Measurements from ENCODE around the gene EFNA3.

EFNA3 gene, protein sequence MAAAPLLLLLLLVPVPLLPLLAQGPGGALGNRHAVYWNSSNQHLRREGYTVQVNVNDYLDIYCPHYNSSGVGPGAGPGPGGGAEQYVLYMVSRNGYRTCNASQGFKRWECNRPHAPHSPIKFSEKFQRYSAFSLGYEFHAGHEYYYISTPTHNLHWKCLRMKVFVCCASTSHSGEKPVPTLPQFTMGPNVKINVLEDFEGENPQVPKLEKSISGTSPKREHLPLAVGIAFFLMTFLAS

DNA sequence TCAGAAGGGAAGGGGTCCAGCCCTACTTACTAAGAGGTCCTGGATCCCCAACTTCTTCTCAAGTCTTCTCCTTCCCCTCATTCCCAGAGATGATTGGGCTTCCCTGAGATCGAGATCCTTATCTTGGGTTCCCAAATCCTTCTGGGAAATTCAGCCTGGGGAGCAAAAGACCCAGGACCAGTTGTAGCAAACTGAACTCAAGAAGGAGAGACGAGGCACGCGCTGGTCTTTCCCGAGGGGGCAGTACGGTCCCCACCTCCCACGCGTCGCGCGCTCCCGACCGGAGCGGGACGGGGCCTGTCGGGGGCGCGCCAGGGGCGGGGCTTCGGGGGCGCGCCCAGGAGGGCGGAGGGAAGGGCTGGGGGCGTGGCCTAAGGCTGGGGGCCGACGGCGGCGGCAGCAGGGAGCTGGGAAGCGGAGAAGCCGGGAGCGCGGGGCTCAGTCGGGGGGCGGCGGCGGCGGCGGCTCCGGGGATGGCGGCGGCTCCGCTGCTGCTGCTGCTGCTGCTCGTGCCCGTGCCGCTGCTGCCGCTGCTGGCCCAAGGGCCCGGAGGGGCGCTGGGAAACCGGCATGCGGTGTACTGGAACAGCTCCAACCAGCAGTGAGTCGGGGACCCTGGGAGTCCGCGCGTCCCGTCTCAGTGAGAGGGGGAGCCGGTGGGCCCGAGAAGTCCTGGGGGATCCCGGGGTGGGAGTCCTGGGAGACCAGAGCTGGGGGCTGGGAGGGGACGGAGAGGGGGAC is at the start of gene EFNA3:
TSS of gene EFNA3 (plus strand) at position 369 of the 741 bp plus-strand sequence. CDS start at position 474, 105 bp downstream.
- DNase-seq = peak; percentile 58

DNA sequence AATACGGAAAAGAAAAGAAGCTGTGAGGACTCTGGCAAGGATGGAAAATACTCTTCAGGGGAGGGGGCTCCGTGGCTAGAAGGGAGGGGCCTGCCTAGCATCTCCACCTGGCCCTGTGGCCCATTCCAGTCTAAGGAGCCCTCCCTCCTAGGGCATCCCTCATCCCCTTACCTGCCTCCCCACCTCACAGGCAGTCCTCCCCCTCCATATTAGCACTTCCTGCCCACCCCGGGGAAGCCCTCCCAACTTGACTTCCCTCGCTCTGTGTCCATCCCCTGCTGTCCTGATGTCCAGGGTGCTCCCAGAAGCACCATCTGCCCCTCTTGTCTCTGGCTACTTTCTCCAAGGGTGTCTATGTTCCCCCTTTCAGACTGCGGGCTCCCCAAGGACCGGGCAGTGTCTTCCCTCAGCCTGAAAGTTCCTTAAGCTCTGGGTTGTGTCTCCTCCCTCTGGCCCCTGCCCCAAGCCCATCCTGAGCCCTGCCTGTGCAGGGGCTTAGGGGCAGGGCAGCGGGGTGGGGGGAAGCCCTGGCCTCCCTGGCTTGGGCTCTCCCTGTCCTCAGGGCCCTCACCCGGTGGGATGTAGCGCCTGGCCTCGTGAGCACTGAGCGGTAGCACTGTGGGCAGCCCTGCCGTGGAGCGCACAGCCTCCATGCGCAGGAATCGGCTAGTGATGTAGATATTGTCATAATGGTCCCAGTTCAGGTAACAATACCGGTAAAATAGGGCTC is 49.0 kb upstream of the EFNA3 start:
- DNase-seq = no peak

DNA sequence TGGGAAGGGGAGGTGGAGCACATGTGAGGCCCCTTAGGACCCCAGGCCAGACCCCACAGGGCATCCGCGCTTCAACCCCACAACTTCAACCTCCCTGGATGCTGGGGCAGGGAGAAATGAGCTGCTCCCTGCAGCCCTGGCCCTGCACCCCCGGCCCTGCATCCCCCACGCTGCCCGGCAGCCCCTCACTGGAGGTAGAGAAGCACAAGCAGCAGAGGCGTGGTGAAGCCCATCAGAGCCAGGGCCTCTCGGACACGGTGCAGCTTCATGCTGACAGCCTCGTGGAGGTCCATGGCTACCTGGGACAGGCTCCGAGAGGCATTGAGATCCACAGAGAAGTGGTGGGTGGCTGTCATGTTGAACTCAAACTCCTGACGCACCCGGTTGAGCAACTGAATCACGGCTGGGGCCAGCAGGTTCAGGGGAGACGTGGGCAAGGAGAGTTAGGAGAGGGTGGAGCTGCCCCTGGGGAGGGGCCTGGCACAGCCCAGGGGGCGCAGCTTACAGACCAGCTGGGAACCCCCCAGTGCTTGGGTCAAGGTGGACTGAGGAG is 48.3 kb upstream of the EFNA3 start:
- DNase-seq = no peak

DNA sequence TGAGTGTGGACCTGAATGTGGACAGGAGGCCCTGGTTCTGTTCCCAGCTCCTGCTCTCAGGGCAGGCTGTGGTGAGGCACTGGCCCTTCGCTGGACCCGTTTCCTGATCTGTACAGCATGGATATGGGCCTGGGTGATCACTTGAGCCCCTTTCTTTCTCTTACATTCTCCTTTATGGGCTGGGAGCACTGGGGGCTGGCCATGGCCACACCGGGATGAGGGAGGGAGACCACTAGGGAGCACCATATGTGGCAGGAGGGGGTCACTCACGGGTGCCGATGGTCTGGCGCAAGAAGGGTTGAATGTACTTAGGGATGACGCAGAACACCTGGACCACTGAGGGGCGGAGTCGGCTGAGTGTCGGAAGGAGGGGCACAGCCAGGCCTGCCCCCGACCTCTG is 47.7 kb upstream of the EFNA3 start:
- DNase-seq = no peak

DNA sequence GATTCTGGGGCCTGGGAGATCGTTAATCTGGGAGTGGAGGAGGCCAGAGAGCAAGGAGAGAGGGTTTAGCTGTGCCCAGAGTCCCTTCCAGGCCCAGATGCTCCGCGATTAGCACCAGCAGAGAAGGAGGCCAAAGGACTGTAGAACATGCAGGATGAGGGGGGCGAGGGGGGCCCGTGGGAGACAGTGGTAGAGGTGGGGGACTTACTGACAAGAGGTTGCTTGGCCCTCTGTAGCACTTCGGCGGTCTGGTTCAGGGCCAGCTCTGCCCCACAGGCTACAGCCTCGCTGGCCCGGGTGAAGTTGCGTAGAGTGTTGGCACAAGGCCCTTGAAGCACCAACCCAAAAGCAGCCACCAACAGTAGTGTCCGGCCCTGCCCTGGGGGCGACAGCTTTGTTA is 45.8 kb upstream of the EFNA3 start:
- DNase-seq = no peak

DNA sequence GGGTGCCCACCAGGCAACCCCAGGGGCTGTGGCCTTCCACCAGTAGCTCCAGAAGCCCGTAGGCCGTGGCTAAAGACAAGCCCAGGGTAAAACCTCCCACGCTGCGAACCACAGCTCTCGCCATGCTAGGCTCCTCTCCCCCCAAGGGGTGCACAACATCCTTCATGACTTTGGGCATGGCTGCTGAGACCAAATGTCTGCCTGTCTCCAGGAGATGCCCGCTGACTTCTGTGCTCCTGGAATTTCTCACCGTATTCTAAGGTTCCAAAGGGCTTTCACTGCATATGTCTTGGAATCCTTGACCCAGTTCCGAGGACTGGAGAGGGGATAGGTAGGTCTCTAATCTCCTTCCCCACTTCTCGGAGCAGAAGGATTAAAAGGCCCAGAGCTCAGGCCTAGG is 45.1 kb upstream of the EFNA3 start, which contains the start of the genes DCST1 and DCST2:
TSS of gene DCST1 (plus strand) at position 301 of the 400 bp plus-strand sequence. CDS start 213 bp downstream, outside the sequence.
TSS of gene DCST2 (minus strand) at position 258 of the 400 bp plus-strand sequence. CDS start at position 178, 80 bp downstream.
- DNase-seq = no peak

DNA sequence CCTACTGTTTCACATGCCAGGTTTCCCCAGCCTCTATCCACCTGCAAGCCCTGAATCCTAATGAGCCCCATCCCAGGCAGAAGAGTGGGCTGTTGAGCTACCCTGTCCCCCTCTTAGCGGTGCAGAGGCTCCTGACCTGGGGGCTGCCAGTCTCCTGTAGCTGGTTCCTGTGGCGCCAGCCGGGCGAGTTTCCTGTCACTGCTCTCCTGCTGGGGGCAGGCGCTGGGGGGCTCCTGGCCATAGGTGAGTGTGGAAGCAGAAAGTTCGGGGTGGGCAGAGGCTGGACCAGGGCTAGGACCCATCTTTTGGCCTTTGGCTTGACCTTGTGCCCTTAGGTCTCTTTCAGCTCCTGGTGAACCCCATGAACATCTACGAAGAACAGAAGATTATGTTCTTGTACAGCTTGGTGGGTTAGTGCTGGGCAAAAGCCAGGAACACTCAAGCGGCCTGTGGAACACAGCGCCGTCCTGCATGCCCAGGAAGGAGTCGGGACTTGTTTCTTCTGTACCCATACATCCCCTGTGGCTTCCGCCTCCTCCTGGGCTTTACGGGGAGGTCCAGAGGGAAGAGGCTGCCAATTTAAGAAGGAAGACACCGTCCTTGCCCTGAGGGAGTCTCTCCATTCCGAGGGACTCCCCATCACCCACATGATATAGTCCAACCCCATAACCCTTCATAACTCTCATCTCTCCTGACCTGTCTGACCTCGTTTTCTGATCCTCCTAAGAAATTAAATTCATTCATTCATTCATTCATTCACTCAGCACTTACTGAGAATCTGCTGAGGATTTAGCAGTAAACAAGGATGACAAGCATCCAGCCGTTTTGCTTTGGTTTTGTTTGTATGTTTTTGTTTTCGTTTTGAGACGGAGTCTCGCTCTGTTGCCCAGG is 44.1 kb upstream of the EFNA3 start:
- no peak for DNase-seq

DNA sequence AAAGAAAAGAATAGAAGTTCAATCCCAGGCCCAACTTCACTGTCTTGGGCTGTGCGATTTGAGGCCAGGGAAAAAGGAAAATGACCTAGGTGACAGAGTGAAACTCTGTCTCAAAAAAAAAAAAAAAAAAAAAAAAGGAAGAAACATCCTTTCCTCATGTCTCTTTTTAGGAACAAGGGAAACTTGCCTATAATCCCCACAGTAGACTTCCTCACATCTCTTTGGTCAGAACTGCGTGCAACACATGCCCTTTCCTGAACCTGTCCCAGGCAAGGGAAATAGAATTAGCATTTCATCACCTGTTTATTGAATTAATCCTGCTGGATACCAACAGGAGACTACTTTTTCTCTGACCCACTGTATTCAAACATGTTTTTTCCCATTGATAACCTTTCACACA is 42.7 kb upstream of the EFNA3 start:
- no peak for DNase-seq

DNA sequence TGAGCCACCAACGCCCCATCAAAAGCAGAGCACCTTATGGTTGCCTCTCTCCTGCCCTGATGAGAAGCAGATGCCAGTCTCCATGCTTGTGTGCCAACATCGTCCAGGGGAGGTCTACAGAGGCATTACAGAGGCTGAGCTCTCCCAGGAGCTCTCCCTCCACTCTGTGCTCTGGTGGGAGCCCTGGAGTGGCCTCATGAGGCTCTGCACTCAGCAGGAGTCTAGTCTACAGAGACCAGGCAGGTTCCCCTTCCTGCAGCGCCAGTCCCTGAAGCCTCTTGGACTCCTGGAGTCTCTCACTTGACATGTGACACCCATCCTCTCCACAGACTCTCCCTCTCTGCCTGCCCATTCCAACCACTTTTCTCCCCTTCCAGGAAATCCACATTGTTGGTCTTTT is 41.6 kb upstream of the EFNA3 start:
- no peak for DNase-seq

DNA sequence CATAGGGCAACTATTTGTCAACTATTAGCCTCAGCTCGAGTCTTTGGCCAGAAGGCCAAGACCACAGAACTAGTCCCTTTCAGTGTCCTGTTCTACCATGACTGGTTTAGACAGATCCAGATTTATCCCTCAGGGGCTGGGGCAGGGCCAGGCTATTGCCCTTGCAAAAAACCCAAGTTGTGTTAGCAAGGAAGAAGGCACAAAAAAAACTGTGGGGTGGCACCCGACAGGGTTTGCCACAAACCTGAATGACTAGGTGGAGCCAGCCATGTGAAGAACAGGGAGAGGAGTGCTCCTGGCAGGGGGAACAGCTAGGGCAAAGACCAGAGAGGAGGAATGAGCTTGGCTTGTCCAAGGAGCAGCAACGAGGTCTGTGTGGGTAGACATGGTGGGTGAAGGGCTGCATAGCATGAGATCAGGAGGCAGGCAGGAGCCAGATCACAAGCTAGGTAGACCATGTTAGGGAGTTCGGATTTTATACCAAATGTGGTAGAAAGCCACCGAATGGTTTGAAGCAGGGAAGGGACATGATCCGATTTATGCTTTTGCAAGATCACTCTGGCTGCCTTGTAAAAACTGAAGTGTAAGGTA is 40.7 kb upstream of the EFNA3 start:
- no peak for DNase-seq

DNA sequence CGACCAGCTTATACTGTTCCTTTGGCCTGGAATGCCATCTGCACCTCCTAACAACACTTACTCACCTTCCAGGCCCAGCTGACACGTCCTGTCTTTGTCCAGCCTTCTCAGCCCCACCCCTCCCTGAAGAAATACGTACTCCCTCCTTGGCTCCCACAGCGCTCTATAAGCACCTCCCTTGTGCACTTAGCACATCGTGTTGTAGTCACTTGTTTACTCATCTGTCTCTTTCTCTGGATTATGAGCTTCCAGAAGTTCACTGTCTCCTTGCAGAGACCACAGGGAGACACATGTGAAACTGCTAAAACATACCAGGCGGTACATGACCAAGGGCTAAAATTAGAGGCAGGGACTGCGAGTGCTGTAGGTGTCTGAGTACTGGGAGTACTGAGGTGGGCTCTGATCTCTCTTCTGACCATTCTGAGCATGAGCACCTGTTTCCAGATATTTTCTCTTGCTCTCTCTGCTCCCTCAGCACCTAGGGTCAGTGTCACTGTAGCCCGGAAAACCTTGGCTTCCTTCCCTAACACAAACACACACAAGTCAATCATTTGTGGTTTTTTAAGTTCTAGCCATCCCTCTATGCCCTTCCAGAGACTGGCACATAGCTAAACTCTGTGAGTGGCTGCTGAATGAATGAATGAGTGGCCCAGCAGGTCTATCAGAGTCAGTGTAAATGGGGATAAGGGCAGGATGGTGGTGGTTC is 39.9 kb upstream of the EFNA3 start:
- no peak for DNase-seq

DNA sequence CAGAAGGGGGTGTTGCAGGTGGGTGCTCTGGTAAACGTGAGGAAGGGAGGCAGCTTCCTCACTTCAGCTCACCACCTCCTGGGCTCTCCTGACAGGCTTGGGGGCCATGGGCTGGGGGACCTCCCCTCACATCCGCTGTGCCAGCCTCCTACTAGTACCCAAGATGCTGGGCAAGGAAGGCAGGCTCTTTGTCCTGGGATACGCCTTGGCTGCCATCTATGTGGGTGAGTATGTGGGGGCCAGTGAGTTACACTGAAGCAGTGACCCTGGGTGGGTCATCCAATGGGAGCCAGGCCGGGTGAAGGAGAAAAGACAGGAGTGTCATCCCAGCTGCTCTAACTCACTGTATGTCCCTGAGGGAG is 39.3 kb upstream of the EFNA3 start:
- no peak for DNase-seq

DNA sequence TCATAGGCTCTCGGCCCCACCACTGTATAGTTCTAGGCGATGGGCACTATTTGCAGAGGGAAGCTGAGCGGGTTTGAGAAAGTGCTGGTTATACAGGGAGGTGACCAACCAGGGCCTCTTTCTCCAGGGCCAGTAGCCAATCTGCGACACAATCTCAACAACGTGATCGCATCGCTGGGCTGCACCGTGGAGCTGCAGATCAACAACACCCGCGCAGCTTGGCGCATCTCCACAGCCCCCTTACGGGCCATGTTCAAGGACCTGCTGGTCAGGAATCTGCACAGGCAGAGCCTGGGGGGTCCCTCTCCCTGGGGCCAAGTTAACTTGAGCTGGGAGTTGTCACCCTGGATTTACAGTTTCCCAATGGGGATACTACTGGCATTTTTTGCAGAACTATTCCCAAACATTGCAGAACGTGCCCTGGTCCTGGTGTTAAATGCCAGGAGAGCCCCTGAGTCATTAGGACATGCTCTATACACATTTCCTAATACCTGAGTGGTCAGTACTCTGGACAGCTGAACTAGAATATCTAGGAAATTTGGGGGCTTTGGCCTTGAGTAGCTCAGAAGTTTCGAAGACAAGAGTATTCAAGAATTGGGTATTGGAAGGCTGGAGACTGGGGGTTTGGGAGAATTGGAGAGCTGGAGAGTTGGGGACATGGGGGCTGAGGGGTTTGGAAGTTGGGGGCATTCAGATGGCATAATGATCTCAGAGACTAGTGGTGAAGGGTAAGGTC is 38.1 kb upstream of the EFNA3 start:
- no peak for DNase-seq

DNA sequence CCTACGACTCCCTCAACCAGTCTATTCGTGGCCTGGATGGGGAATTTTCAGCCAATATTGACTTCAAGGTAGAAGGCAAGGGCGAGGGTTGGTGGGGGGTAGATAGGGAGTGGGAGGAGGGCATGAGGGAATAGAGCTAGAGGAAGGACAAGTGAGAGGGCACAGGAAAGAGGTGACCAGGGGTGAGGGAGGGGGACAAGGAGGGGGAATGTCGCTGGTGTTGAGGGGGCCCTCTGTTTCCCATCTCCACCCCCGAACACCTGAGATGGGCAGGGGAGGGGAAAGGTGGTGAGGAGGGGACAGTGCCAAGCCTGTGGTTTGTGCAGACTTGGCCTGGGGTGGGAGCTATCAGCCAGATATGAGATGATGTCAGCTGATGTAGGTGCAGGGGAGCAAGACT is 35.8 kb upstream of the EFNA3 start:
- no peak for DNase-seq

DNA sequence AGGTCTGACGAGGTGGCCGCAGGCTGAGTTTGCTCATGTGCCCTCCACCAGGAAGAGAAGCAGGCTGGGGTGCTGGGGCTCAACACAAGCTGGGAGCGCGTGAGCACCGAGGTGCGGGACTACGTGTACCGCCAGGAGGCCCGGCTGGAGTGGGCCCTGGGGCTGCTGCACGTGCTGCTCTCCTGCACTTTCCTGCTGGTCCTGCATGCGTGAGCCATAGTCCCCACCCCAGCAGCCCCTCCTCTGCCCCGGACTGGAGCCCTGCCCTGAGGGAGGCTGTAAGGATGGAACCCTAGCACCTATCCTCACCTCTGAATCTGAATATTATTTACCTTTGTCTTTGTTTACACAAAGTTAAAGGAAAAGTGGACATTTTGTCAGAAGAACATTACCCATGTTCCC is 35.3 kb upstream of the EFNA3 start:
- DNase-seq = no peak

DNA sequence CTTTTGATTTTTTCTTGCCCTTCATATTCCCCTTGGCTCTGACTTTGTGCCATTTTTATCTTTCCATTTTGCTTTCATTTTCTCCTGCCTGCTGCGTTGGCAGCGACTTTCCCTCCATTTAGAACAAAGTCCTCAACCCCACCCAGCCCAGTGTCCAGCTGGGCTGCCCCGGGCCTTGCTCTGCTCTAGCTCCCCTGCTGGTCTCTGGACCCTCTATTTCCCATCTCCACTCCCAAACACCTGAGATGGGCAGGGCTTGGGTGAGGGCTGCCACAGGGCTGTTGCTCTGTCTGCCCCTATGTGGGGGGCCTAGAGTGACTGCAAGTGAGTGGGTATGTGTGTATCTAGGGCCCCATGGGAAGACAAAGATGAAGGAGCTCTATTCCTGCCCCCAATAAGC is 34.8 kb upstream of the EFNA3 start:
- DNase-seq = no peak

DNA sequence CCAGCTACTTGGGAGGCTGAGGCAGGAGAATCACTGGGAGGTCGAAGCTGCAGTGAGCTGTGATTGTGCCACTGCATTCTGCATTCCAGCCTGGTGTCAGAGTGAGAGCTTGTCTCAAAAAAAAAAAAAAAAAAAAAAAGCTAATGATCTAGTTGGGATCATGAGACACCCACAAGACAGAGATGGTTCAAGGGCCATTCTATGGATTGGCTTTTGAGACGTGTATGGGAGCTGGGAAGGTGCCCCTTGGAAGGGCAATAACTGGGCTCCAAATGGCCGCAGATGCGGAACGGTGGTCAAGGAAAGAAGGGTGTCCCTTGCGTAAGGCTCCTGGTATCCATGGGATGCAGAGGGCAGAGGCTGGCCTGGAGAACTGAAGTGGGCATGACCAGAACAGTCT is 34.3 kb upstream of the EFNA3 start:
- DNase-seq = no peak

DNA sequence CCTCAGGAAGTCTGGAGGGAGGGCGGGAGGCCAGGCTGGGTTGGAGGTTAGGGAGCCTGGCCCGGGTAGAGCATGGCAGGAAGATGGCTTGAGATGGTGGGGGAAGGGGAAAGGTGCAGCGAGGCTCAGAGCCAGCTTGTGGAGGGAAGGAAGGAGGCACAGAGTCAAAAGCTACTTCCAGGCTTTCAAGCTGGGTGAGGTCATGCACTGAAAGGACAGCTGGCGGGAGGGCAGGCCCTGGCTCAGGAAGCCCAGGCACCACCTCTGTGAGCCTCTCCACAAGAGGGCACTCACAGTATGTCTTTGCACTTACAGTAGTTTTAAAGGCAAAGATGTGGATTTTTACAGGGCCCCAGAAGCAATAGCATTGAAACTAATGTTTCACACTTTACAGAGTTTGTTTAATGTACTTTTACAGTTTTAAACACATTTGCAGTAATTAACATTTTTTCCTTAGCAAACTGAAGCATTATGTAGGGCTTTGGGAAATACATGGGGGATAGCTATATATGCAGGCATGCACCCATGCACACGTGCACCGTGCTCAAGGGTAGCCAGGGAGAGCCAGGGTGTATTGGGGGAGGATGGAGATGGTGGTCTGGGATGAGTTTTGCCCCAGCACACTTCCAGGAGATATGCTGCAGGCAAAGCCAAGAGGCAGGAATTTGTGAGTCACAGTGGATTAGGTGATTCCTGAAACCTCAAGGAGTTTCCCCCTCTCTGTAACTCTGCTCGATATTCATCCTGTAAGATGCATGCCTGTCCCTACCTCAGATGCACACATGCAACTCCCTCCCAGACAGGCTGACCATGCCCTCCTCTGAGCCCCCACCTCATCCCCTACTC is 33.6 kb upstream of the EFNA3 start:
- DNase-seq = peak; percentile 59

DNA sequence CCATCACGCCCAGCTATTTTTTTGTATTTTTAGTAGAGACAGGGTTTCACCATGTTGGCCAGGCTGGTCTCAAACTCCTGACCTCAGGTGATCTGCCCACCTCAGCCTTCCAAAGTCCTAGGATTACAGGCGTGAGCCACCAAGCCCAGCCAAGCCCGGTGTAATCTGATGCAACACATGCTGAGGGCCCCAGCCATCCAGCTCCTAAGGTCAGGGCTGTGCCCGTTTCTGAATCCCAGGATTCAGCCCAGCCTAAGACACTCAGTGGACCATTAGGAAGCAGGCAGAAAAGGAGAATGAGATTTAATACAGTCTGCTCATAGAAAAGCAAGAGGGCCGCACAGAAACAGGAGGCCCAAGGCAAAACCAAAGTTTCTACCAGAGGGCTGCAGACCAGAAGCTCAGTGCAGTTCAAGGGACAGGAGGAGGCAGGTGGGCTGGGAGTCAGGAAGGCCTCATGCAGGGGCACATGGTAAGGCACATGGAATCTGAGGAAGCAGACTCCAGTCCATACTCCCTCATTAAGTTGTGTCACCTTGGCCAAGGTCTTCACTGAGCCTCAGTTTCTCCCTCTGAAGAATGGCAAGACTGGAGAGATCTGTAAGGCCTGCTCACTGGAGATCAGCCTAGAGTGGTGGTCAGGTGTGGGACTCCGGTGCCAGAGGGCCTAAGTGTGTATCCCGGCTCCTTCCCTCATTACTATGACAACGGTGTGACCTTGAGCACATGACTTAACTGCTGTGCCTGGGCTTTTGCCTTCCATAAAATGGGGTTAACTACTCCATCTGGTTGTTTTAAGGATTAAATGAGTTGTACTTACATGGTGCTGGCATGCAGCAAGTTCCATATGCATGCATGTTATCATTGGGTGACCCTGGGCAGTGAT is 29.9 kb upstream of the EFNA3 start:
- no peak for DNase-seq

Data from activated CD4-positive, alpha-beta T cell treated with anti-CD3 and anti-CD28 coated beads, Interleukin-2, amount 50 U/mL, for 1 hour (primary cell).